K562 (cell line): Measurements from ENCODE around the gene TMEM151A. TPM values are rescaled to one million over a fixed set of nuclear protein-coding genes. Genes with fewer than 3 reads are reported as not detected.
A peak's percentile ranks its signal among the peaks of the same experiment; 100 is the strongest.

Experiments
- ATAC-seq: fragments of 200-7000 bp; cut with Tn5 transposase; 3 replicates; pipeline ENCODE4 v1.9.1; 2020; ENCODE audit warnings: moderate library complexity
- BruUV-seq: library from RNA; stranded (reverse); fragments of 400-500 nt; replicated peaks from 2 replicates; lab custom pipeline; 2021; lab: Mats Ljungman, UMichigan
- CTCF ChIA-PET: fragments of 300-600 bp; formaldehyde crosslinking; extraction: SDS; loops from one replicate; lab custom pipeline; 2021; ENCODE audit warnings: low intra/inter-chr PET ratio; lab: Yijun Ruan, JAX
- POLR2A ChIA-PET: fragments of 300-600, 350-650 bp; sonication (Branson Sonifier 250); formaldehyde crosslinking; extraction: SDS; loops from one replicate; lab custom pipeline; 2021; ENCODE audit warnings: antibody characterized with exemption, inconsistent platforms; lab: Yijun Ruan, JAX
- DNase-seq, 4 experiments: peaks; one replicate each; pipeline versions ENCODE4 v3.0.0 to v3.0.0-alpha.2; 2011 to 2018; ENCODE audit warnings: low spot score in 3 of 4, mixed read lengths in 3 of 4; ENCODE audit errors: extremely low read depth in 1 of 4
- FAIRE-seq: peaks from 2 replicates; lab custom pipeline; 2011; peaks lifted over from hg19 to GRCh38; lab: Jason Lieb, UNC
- H2AFZ ChIP-seq: 2 replicates; pipeline ENCODE4 v1.6.0; 2011; ENCODE audit warnings: low read depth, low read length, control low read depth, inconsistent platforms
- H3K27ac ChIP-seq: fragments of 200-600 bp; 3 replicates; pipeline ENCODE4 v1.8.0; 2011; ENCODE audit warnings: low read depth, mild to moderate bottlenecking, control low read depth, inconsistent platforms, low read length, moderate library complexity, mixed read lengths; ENCODE audit errors: extremely low read depth
- H3K27me3 ChIP-seq, 2 experiments: fragments of 300-600 bp in 1 of 2; 2 replicates in 1 of 2; 3 replicates in 1 of 2; pipeline versions ENCODE4 v1.6.0 to v1.8.0; 2011; ENCODE audit warnings: inconsistent platforms in 2 of 2, low read length in 2 of 2, mild to moderate bottlenecking in 1 of 2, mixed read lengths in 1 of 2, moderate library complexity in 1 of 2; ENCODE audit not compliant: control insufficient read depth in 2 of 2, insufficient read depth in 2 of 2
- H3K36me3 ChIP-seq: fragments of 300-600 bp; 3 replicates; pipeline ENCODE4 v1.8.0; 2011; ENCODE audit warnings: mild to moderate bottlenecking, low read length, inconsistent platforms; ENCODE audit not compliant: control insufficient read depth, insufficient read depth
- H3K4me1 ChIP-seq, 2 experiments: fragments of 200-600 bp in 1 of 2; replicated peaks in 1 of 2; 2 replicates in 1 of 2; 3 replicates in 1 of 2; pipeline versions ENCODE4 v1.5.1 to v1.8.0; 2011; ENCODE audit warnings: inconsistent platforms in 2 of 2, low read length in 2 of 2, mild to moderate bottlenecking in 1 of 2, mixed read lengths in 1 of 2, moderate library complexity in 1 of 2; ENCODE audit not compliant: control insufficient read depth in 2 of 2, insufficient read depth in 2 of 2
- H3K4me2 ChIP-seq: 2 replicates; pipeline ENCODE4 v1.6.1; 2011; ENCODE audit warnings: low read length, control low read depth, inconsistent platforms, mixed read lengths; ENCODE audit not compliant: insufficient read depth
- H3K4me3 ChIP-seq: fragments of 200-600 bp; sonication (generic), shearing (Covaris generic); 2 replicates; pipeline ENCODE4 v1.5.1; 2016; ENCODE audit warnings: control low read depth, inconsistent platforms
- H3K79me2 ChIP-seq: fragments of 200-600 bp; 3 replicates; pipeline ENCODE4 v1.8.0; 2011; ENCODE audit warnings: low read length, inconsistent platforms; ENCODE audit not compliant: control insufficient read depth, insufficient read depth
- H3K9ac ChIP-seq, 2 experiments: 2 replicates each; pipeline versions ENCODE4 v1.6.0 to v1.6.1; 2011; ENCODE audit warnings: low read depth in 2 of 2, low read length in 2 of 2, control low read depth in 1 of 2, inconsistent platforms in 1 of 2, mild to moderate bottlenecking in 1 of 2, mixed read lengths in 1 of 2; ENCODE audit not compliant: insufficient read depth in 1 of 2
- H3K9me1 ChIP-seq: one replicate; pipeline ENCODE4 v1.6.0; 2011; ENCODE audit warnings: inconsistent platforms, mild to moderate bottlenecking, low read length, moderate library complexity; ENCODE audit not compliant: control insufficient read depth, insufficient read depth
- H3K9me3 ChIP-seq: replicated peaks from 2 replicates; pipeline ENCODE4 v1.5.1; 2011; ENCODE audit warnings: low read depth, low read length, inconsistent platforms; ENCODE audit not compliant: control insufficient read depth, insufficient read depth
- H4K20me1 ChIP-seq: replicated peaks from 2 replicates; pipeline ENCODE4 v1.6.1; 2011; ENCODE audit warnings: low read length, inconsistent platforms, mixed read lengths; ENCODE audit not compliant: control insufficient read depth, insufficient read depth
- CBFB ChIP-seq: sonication (generic); formaldehyde crosslinking; IDR thresholded peaks from 2 replicates; pipeline ENCODE4 v1.4.0; 2020; ENCODE audit warnings: mild to moderate bottlenecking, missing genetic modification reagents
- E2F3 ChIP-seq: fragments of 250-450 bp; sonication (Bioruptor Pico); IDR thresholded peaks from 2 replicates; pipeline ENCODE4 v1.4.0; 2020; ENCODE audit warnings: mild to moderate bottlenecking
- ETV5 ChIP-seq: sonication (generic); formaldehyde crosslinking; IDR thresholded peaks from 2 replicates; pipeline ENCODE4 v1.4.0; 2020; ENCODE audit warnings: low read depth, mild to moderate bottlenecking, missing genetic modification reagents
- FOXJ2 ChIP-seq: fragments of 200-800 bp; sonication (Bioruptor generic); IDR thresholded peaks from 2 replicates; pipeline ENCODE4 v1.6.1; 2016; ENCODE audit warnings: missing genetic modification characterization, missing compliant biosample characterization
- GTF2E2 ChIP-seq: fragments of 200-800 bp; sonication (Bioruptor generic); IDR thresholded peaks from 2 replicates; pipeline ENCODE4 v1.6.1; 2016; ENCODE audit warnings: missing genetic modification characterization, missing compliant biosample characterization
- NR2F6 ChIP-seq: fragments of 450-650 bp; formaldehyde crosslinking; IDR thresholded peaks from 2 replicates; pipeline ENCODE4 v1.4.0; 2020; ENCODE audit warnings: mild to moderate bottlenecking
- TRIM28 ChIP-seq: fragments of 450-650 bp; IDR thresholded peaks from 2 replicates; pipeline ENCODE4 v1.6.1; 2017
- ZNF280B ChIP-seq: fragments of 250-450 bp; sonication (Bioruptor Pico); IDR thresholded peaks from 2 replicates; pipeline ENCODE4 v1.5.1; 2021; ENCODE audit warnings: mild to moderate bottlenecking
- ZNF511 ChIP-seq: sonication (generic); formaldehyde crosslinking; IDR thresholded peaks from 2 replicates; pipeline ENCODE4 v1.8.0; 2022; ENCODE audit warnings: mild to moderate bottlenecking, missing genetic modification reagents
- ZNF639 ChIP-seq, 2 experiments: fragments of 200-800 bp in 1 of 2; sonication (Bioruptor generic) in 1 of 2; sonication (generic) in 1 of 2; formaldehyde crosslinking in 1 of 2; IDR thresholded peaks in 1 of 2; conservative IDR thresholded peaks in 1 of 2; 2 replicates each; pipeline versions ENCODE4 v1.5.0 to v1.6.1; 2016 to 2020; ENCODE audit warnings: missing compliant biosample characterization in 1 of 2, missing genetic modification characterization in 1 of 2, missing genetic modification reagents in 1 of 2
- WGBS: fragments of 100-300 bp; shearing (Covaris generic); methylation state at CpG from one replicate; pipeline ENCODE4 v1.1.6; 2016; ENCODE audit warnings: low coverage, mixed read lengths; ENCODE audit not compliant: insufficient coverage; ENCODE audit errors: missing lambda C conversion rate; 5-methylcytosine and 5-hydroxymethylcytosine counted together
- in situ Hi-C: fragments of 300-500 bp; cut with MboI; formaldehyde crosslinking; loops from 4 replicates; pipeline ENCODE4 v1.15.0; 2018; ENCODE audit warnings: inconsistent platforms, mixed read lengths
- intact Hi-C: fragments of 100-400 bp; cut with micrococcal nuclease; formaldehyde crosslinking; loops from 2 replicates; pipeline ENCODE4 v1.14.2; 2022
- polyA plus RNA-seq, 8 experiments: library from polyadenylated mRNA; depleted of rRNA in 4 of 8; stranded (reverse) in 5 of 8; unstranded in 3 of 8; fragments of >200 nt; fragmentation: Nextera tagmentation in 2 of 8; fragmentation: Illumina TruSeq in 1 of 8; extraction: Ambion mirVana in 2 of 8; extraction: Trizol in 1 of 8; gene quantifications; 2 replicates each; pipeline versions ENCODE4 v1.2.1 to v1.2.3, GENCODE V29; 2011 to 2014; ENCODE audit warnings: inconsistent platforms in 1 of 8, missing spikeins in 1 of 8
- total RNA-seq, 7 experiments: library from RNA; depleted of rRNA in 6 of 7; stranded (reverse); fragments of >200 nt in 6 of 7; fragmentation: Illumina TruSeq in 2 of 7; extraction: Trizol in 2 of 7; gene quantifications; 2 replicates each; pipeline versions ENCODE4 v1.2.1 to v1.2.3, GENCODE V29; 2011 to 2021; ENCODE audit warnings: low replicate concordance in 1 of 7
- TF ChIP-seq, protein P1 (sequence below): IDR thresholded peaks from 2 replicates; pipeline ENCODE4 v1.6.1; 2012; ENCODE audit warnings: low read depth, low read length, improper control_type of control experiment, borderline replicate concordance

Gene TMEM151A
- total and polyA plus RNA-seq, 9 of the 15 experiments (the other 6 are each of a cell fraction or from before 2014, with no cell fraction given), result not detected

- WGBS, result 48% methylated on average over 16 of the region's 20 CpGs
- H3K79me2 ChIP-seq, result peaks cover 5% of the 10 kb centered on the region; the same call in 2 of the 3 replicates
- intact Hi-C loops, result no loop called here
- no peak for DNase-seq
- POLR2A ChIA-PET, result interaction anchor here (0.6 to 3.7 kb wide), 5 partner anchors 8 to 413 kb away, joined by 3 to 21 read pairs (median 4); no protein-coding TSS in a partner anchor
- no peak overlapping the region for H3K4me3 ChIP-seq
- H4K20me1 ChIP-seq, result peaks cover 23% of the 10 kb centered on the region
- no peak overlapping the region for H2AFZ ChIP-seq
- H3K4me1 ChIP-seq, result peaks cover 2 to 51% of the 10 kb centered on the region in 2 experiments; a peak in 3 of 5 replicates
- no peaks in the 10 kb centered on the region for H3K9me3 ChIP-seq
- no peak for TF ChIP-seq GTF2E2
- TF ChIP-seq E2F3 (CRISPR knock-in tag), result no peak
- TF ChIP-seq ZNF511 (CRISPR knock-in tag), result no peak
- 0 out of 2 replicates have a peak, but pooled peaks have one; percentile 20 for TF ChIP-seq CBFB
- no peak for TF ChIP-seq NR2F6
- TF ChIP-seq TRIM28, result no peak
- TF ChIP-seq ZNF639 (CRISPR knock-in tag; conservative IDR thresholded peaks at IDR 0.05 in 1 of 2, IDR thresholded peaks at IDR 0.05 in 1 of 2), result no peak
- peak; percentile 42; the same call in 1 of the 2 replicates for TF ChIP-seq FOXJ2 (tag)
- TF ChIP-seq, protein P1, sequence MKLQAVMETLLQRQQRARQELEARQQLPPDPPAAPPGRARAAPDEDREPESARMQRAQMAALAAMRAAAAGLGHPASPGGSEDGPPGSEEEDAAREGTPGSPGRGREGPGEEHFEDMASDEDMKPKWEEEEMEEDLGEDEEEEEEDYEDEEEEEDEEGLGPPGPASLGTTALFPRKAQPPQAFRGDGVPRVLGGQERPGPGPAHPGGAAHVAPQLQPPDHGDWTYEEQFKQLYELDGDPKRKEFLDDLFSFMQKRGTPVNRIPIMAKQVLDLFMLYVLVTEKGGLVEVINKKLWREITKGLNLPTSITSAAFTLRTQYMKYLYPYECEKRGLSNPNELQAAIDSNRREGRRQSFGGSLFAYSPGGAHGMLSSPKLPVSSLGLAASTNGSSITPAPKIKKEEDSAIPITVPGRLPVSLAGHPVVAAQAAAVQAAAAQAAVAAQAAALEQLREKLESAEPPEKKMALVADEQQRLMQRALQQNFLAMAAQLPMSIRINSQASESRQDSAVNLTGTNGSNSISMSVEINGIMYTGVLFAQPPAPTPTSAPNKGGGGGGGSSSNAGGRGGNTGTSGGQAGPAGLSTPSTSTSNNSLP, result no peak
- TF ChIP-seq ETV5 (CRISPR knock-in tag), result no peak
- no peak for TF ChIP-seq ZNF280B (CRISPR knock-in tag)
- TF ChIP-seq, all 486 proteins: peak for 2
- Histone ChIP-seq H3K9ac (no peak overlapping the region), H3K27me3 (no peaks in the 10 kb centered on the region), H3K9me1 (peaks cover 4% of the 10 kb centered on the region), H3K4me2 (no peak overlapping the region), H3K27ac (no peak overlapping the region), H3K36me3 (peaks cover 28% of the 10 kb centered on the region; the same call in 2 of the 3 replicates)
- BruUV-seq, result no TSS peak
- ATAC-seq (no peak), FAIRE-seq (no peak)
- CTCF ChIA-PET, result interaction anchor here (1.1 to 1.2 kb wide), 2 partner anchors 46 to 59 kb away, joined by 5 to 6 read pairs; no protein-coding TSS in a partner anchor
- in situ Hi-C loops, result no loop called here
Measured at GRCh38 chr11:66281776-66282467, 9.8 kb upstream of the TMEM151A start.
